Measurements from ENCODE around the gene SIL1. TPM values are rescaled to one million over a fixed set of nuclear protein-coding genes. Genes with fewer than 3 reads are reported as not detected.

SIL1 gene
- total and polyA plus RNA-seq, 9 of the 15 experiments (the other 6 are each of a cell fraction or from before 2014, with no cell fraction given): 1.3 to 30.5 (median 18.1) TPM

DNA sequence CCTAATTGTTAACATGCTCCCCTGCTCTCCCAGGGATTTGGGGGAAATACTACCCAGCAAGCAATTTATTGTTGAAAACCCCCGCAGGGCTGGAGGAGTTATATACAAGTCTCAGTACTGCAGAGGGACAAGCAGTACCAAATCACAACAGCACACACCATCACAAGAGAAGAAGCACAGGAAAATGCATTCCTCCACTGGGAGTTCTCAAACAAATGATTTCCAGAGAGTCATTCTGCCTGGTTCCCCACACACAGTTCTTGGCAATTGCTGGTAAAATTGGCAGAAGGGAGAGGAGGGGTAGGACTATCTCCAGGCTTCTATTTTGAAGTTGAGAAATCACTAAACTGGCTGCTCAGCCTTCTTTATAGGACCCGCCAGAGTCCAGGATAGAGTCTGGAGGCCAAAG, 16.8 kb downstream of the SIL1 start:
- Histone ChIP-seq H3K9me3 (replicated peaks; ENCODE audit: control insufficient read depth, insufficient read depth, low read depth, low read length) (no peaks in the 10 kb centered on the region), H3K4me3 (no peak overlapping the region), H4K20me1 (replicated peaks; ENCODE audit: control insufficient read depth, insufficient read depth, low read length) (peaks cover 27% of the 10 kb centered on the region; the same call in 1 of the 2 replicates), H3K4me2 (ENCODE audit: insufficient read depth, low read length) (no peak overlapping the region), H3K9ac (ENCODE audit: insufficient read depth in 1 of 2, low read depth in 2 of 2, low read length in 2 of 2) (no peak overlapping the region), H3K4me1 (replicated peaks in 1 of 2; ENCODE audit: control insufficient read depth in 2 of 2, insufficient read depth in 2 of 2, low read length in 2 of 2) (peaks cover 14 to 20% of the 10 kb centered on the region in 2 experiments), H3K27me3 (ENCODE audit: control insufficient read depth in 2 of 2, insufficient read depth in 2 of 2, low read length in 2 of 2) (no peaks in the 10 kb centered on the region), H3K79me2 (ENCODE audit: control insufficient read depth, insufficient read depth, low read length) (peaks cover 16% of the 10 kb centered on the region; the same call in 1 of the 3 replicates), H2AFZ (ENCODE audit: low read depth, low read length) (no peak overlapping the region), H3K9me1 (ENCODE audit: control insufficient read depth, insufficient read depth, low read length) (no peaks in the 10 kb centered on the region), H3K27ac (ENCODE audit: extremely low read depth, low read depth, low read length) (no peak overlapping the region), H3K36me3 (ENCODE audit: control insufficient read depth, insufficient read depth, low read length) (no peaks in the 10 kb centered on the region)
- WGBS (ENCODE audit: insufficient coverage, low coverage, missing lambda C conversion rate): 32% methylated on average over 2 of the region's 2 CpGs
- no peak for FAIRE-seq
- no peak for ATAC-seq
- CTCF ChIA-PET (ENCODE audit: low intra/inter-chr PET ratio): no interaction called here
- TF ChIP-seq ZEB2 (IDR thresholded peaks at IDR 0.05) (no peak), POU5F1 (IDR thresholded peaks at IDR 0.05; ENCODE audit: borderline replicate concordance, low read depth, low read length, partially characterized antibody) (no peak), MYNN (IDR thresholded peaks at IDR 0.05) (peak; percentile 97), MYNN (CRISPR knock-in tag; IDR thresholded peaks at IDR 0.05) (0 out of 2 replicates have a peak, but pooled peaks have one; percentile 65), PHB2 (IDR thresholded peaks at IDR 0.05; ENCODE audit: low read depth) (no peak), PTBP1 (IDR thresholded peaks at IDR 0.05; ENCODE audit: low read depth, low read length) (no peak), SAP30 (IDR thresholded peaks at IDR 0.05; ENCODE audit: borderline replicate concordance, insufficient read depth, low read depth, low read length, poor library complexity, severe bottlenecking) (no peak), NCOA6 (IDR thresholded peaks at IDR 0.05) (no peak)
- TF ChIP-seq, protein P1, sequence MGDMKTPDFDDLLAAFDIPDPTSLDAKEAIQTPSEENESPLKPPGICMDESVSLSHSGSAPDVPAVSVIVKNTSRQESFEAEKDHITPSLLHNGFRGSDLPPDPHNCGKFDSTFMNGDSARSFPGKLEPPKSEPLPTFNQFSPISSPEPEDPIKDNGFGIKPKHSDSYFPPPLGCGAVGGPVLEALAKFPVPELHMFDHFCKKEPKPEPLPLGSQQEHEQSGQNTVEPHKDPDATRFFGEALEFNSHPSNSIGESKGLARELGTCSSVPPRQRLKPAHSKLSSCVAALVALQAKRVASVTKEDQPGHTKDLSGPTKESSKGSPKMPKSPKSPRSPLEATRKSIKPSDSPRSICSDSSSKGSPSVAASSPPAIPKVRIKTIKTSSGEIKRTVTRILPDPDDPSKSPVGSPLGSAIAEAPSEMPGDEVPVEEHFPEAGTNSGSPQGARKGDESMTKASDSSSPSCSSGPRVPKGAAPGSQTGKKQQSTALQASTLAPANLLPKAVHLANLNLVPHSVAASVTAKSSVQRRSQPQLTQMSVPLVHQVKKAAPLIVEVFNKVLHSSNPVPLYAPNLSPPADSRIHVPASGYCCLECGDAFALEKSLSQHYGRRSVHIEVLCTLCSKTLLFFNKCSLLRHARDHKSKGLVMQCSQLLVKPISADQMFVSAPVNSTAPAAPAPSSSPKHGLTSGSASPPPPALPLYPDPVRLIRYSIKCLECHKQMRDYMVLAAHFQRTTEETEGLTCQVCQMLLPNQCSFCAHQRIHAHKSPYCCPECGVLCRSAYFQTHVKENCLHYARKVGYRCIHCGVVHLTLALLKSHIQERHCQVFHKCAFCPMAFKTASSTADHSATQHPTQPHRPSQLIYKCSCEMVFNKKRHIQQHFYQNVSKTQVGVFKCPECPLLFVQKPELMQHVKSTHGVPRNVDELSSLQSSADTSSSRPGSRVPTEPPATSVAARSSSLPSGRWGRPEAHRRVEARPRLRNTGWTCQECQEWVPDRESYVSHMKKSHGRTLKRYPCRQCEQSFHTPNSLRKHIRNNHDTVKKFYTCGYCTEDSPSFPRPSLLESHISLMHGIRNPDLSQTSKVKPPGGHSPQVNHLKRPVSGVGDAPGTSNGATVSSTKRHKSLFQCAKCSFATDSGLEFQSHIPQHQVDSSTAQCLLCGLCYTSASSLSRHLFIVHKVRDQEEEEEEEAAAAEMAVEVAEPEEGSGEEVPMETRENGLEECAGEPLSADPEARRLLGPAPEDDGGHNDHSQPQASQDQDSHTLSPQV (IDR thresholded peaks at IDR 0.05): no peak
- intact Hi-C loops (cut with micrococcal nuclease) (no loop called here), in situ Hi-C loops (cut with MboI) (no loop called here)
- no peak for DNase-seq (ENCODE audit: extremely low read depth in 1 of 4, low spot score in 3 of 4)
- BruUV-seq (replicated peaks): no TSS peak
- POLR2A ChIA-PET: no interaction called here
